Measurements from ENCODE around the gene APPL1. TPM values are rescaled to one million over a fixed set of nuclear protein-coding genes. Genes with fewer than 3 reads are reported as not detected.

The APPL1 gene
- total and polyA plus RNA-seq, 2 donors (not counting 3 experiments of a cell fraction or from before 2014, with no cell fraction given), result 9.2 to 28.8 TPM

DNA sequence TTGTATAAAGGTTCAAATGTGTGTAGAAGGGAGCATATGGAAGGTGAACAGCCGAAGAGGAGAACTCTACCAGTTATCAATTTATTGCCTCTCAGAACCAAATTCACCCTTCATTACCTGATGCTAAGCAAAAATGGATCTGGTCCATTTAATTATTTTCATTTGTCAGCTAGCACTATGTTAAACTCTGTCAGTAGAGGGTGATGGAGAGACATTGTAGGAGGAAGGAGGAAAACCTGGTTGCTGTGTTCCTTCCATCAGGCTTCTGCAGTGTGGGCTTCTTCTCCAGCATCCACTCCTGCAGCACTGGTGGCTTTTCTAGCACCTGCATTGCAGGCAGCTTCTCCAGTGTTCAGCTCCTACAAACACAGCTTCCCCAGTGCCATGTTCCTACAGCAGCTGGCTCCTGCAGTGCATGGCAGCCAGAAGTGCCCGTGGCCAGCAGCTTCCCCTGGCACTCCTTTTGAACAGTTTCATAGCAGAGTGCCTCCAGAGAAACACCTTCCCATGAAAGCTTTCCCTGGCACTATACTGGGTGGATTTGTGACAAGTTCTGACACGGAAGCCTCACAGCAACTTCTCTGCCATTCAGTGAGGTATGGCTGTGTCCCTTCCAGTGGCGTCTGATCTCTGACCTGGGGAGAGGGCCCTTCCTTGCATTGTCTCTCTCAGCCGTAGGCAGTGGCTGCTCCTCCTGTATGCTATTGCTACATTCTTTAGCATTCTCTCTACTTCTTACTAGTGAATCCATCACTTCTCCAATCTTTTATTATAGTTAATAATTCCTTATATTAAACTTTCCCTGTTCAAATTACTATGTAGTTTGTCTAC is 47.7 kb upstream of the APPL1 start:
- H3K9ac ChIP-seq (replicated peaks; ENCODE audit: extremely low read depth, insufficient read depth, low read length), result no peak overlapping the region
- CTCF ChIA-PET, result interaction anchor here (0.6 to 2.3 kb wide), 26 partner anchors 9 to 676 kb away, joined by 3 to 23 read pairs (median 4); partner anchors contain the start of genes APPL1 and HESX1
- FAIRE-seq, result no peak

DNA sequence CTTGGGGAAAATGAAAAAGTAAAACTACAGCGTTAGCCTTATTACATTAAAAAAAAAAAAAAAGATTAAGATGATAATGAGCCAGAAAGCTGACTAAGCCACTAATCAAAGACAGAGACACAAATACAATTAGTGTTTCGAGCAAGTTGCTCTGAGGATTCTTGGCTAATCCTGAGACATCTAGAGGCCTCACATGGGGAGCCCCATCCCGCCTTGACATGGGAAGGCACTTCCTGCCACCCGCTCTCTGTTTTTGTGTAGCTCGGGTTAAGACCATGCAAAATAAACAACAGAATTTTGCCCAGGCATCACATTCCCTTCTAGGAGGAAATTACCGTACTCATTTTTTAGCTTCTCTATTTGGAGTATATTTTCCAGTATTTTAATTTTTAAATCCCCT is 43.0 kb upstream of the APPL1 start:
- no TSS peak for BruUV-seq (replicated peaks)
- no peaks in the 10 kb centered on the region for H3K9me1 ChIP-seq (replicated peaks; ENCODE audit: control insufficient read depth, extremely low read depth, insufficient read depth, low read length)
- H3K27ac ChIP-seq (ENCODE audit: insufficient read depth, low read depth, low read length), result no peak overlapping the region
- H3K36me3 ChIP-seq (ENCODE audit: control insufficient read depth in 2 of 2, extremely low read depth in 1 of 2, insufficient read depth in 2 of 2, low read length in 2 of 2), result no peaks in the 10 kb centered on the region
- no peak overlapping the region for H3K4me3 ChIP-seq (replicated peaks in 1 of 3; ENCODE audit: insufficient read depth in 1 of 3, low read depth in 1 of 3, low read length in 3 of 3)
- no peak overlapping the region for H3K4me2 ChIP-seq (ENCODE audit: insufficient read depth, low read length)
- H3K79me2 ChIP-seq (ENCODE audit: control insufficient read depth, insufficient read depth, low read length), result no peaks in the 10 kb centered on the region
- DNase-seq (ENCODE audit: low read depth, low spot score) (no peak), FAIRE-seq (no peak)
- POLR2A ChIA-PET, result no interaction called here
- H3K9me3 ChIP-seq (replicated peaks; ENCODE audit: control insufficient read depth, insufficient read depth, low read length), result no peaks in the 10 kb centered on the region
- peaks cover 2 to 8% of the 10 kb centered on the region in 2 experiments for H3K27me3 ChIP-seq (ENCODE audit: control insufficient read depth in 2 of 2, insufficient read depth in 2 of 2, low read length in 2 of 2)
- intact Hi-C loops (cut with micrococcal nuclease), result no loop called here
- H3K4me1 ChIP-seq (ENCODE audit: control insufficient read depth, extremely low read depth, insufficient read depth, low read length), result no peaks in the 10 kb centered on the region
- CTCF ChIA-PET, result interaction anchor here (0.9 to 1.2 kb wide), 2 partner anchors 13 to 53 kb away, joined by 3 to 4 read pairs; no protein-coding TSS in a partner anchor
- H2AFZ ChIP-seq (ENCODE audit: low read depth, low read length), result peak overlapping the region; percentile 59
- H3K9ac ChIP-seq (replicated peaks; ENCODE audit: extremely low read depth, insufficient read depth, low read length), result no peak overlapping the region
- dilution Hi-C loops (cut with MboI; ENCODE audit: extremely low pct_ligation_motif_present, low sequenced_read_pairs), result no loop called here
- TF ChIP-seq EZH2 (IDR thresholded peaks at IDR 0.05; ENCODE audit: borderline replicate concordance, low read depth, low read length, severe bottlenecking) (no peak), JUN (IDR thresholded peaks at IDR 0.05; ENCODE audit: borderline replicate concordance, insufficient read depth, insufficient read length, low read depth) (no peak), POLR2A (IDR thresholded peaks at IDR 0.05; ENCODE audit: low read depth, low read length) (no peak), GATA2 (IDR thresholded peaks at IDR 0.05; ENCODE audit: insufficient read depth, insufficient read length, low read depth, low read length) (no peak), POLR2AphosphoS5 (IDR thresholded peaks at IDR 0.05; ENCODE audit: insufficient read depth, low read depth, low read length) (no peak), MYC (IDR thresholded peaks at IDR 0.05; ENCODE audit: low read depth, low read length) (no peak), FOS (IDR thresholded peaks at IDR 0.05; ENCODE audit: borderline replicate concordance, insufficient read depth, low read length) (no peak)
- TF ChIP-seq, protein P1, sequence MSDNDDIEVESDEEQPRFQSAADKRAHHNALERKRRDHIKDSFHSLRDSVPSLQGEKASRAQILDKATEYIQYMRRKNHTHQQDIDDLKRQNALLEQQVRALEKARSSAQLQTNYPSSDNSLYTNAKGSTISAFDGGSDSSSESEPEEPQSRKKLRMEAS (IDR thresholded peaks at IDR 0.05; ENCODE audit: insufficient read depth, insufficient read length), result no peak
- TF ChIP-seq, protein P2, sequence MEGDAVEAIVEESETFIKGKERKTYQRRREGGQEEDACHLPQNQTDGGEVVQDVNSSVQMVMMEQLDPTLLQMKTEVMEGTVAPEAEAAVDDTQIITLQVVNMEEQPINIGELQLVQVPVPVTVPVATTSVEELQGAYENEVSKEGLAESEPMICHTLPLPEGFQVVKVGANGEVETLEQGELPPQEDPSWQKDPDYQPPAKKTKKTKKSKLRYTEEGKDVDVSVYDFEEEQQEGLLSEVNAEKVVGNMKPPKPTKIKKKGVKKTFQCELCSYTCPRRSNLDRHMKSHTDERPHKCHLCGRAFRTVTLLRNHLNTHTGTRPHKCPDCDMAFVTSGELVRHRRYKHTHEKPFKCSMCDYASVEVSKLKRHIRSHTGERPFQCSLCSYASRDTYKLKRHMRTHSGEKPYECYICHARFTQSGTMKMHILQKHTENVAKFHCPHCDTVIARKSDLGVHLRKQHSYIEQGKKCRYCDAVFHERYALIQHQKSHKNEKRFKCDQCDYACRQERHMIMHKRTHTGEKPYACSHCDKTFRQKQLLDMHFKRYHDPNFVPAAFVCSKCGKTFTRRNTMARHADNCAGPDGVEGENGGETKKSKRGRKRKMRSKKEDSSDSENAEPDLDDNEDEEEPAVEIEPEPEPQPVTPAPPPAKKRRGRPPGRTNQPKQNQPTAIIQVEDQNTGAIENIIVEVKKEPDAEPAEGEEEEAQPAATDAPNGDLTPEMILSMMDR (IDR thresholded peaks at IDR 0.05; ENCODE audit: extremely low read depth in 1 of 2, insufficient read depth in 1 of 2, low read depth in 1 of 2, low read length in 2 of 2), result no peak
- H4K20me1 ChIP-seq (replicated peaks; ENCODE audit: control insufficient read depth, extremely low read depth, insufficient read depth, low read length), result no peaks in the 10 kb centered on the region

More for the DNA sequence above, 47.7 kb upstream of the APPL1 start:
- H3K27me3 ChIP-seq (ENCODE audit: control insufficient read depth in 2 of 2, insufficient read depth in 2 of 2, low read length in 2 of 2), result peaks cover 13 to 16% of the 10 kb centered on the region in 2 experiments
- BruUV-seq (replicated peaks), result no TSS peak
- H3K36me3 ChIP-seq (ENCODE audit: control insufficient read depth in 2 of 2, extremely low read depth in 1 of 2, insufficient read depth in 2 of 2, low read length in 2 of 2), result no peaks in the 10 kb centered on the region
- peak; percentile 30 for DNase-seq (ENCODE audit: low read depth, low spot score)
- no peaks in the 10 kb centered on the region for H3K79me2 ChIP-seq (ENCODE audit: control insufficient read depth, insufficient read depth, low read length)
- dilution Hi-C loops (cut with MboI; ENCODE audit: extremely low pct_ligation_motif_present, low sequenced_read_pairs), result no loop called here
- intact Hi-C loops (cut with micrococcal nuclease), result loop anchor here (10.0 kb wide), 2 partner anchors 155 to 375 kb away; partner anchors contain the start of gene PDE12
- POLR2A ChIA-PET, result no interaction called here
- H2AFZ ChIP-seq (ENCODE audit: low read depth, low read length), result no peak overlapping the region
- no peak overlapping the region for H3K4me2 ChIP-seq (ENCODE audit: insufficient read depth, low read length)
- H3K9me3 ChIP-seq (replicated peaks; ENCODE audit: control insufficient read depth, insufficient read depth, low read length), result no peaks in the 10 kb centered on the region
- no peak overlapping the region for H3K4me3 ChIP-seq (replicated peaks in 1 of 3; ENCODE audit: insufficient read depth in 1 of 3, low read depth in 1 of 3, low read length in 3 of 3)
- TF ChIP-seq, protein P2 (IDR thresholded peaks at IDR 0.05; ENCODE audit: extremely low read depth in 1 of 2, insufficient read depth in 1 of 2, low read depth in 1 of 2, low read length in 2 of 2), result peak; percentile 22 to 30
- no peak for TF ChIP-seq MYC (IDR thresholded peaks at IDR 0.05; ENCODE audit: low read depth, low read length)
- H4K20me1 ChIP-seq (replicated peaks; ENCODE audit: control insufficient read depth, extremely low read depth, insufficient read depth, low read length), result no peaks in the 10 kb centered on the region
- no peak overlapping the region for H3K27ac ChIP-seq (ENCODE audit: insufficient read depth, low read depth, low read length)
- H3K9me1 ChIP-seq (replicated peaks; ENCODE audit: control insufficient read depth, extremely low read depth, insufficient read depth, low read length), result no peaks in the 10 kb centered on the region
- no peaks in the 10 kb centered on the region for H3K4me1 ChIP-seq (ENCODE audit: control insufficient read depth, extremely low read depth, insufficient read depth, low read length)

All from endothelial cell of umbilical vein (primary cell).